HFFc6 (cell line): ENCODE measurements around the gene GRM5. TPM values are rescaled to one million over a fixed set of nuclear protein-coding genes. Genes with fewer than 3 reads are reported as not detected.

Source experiments
- DNase-seq: peaks from one replicate; pipeline ENCODE4 v3.0.0-alpha.2; 2018
- H3K27ac Mint-ChIP-seq: 2 replicates; pipeline ENCODE4 v1.8.0; 2020; ENCODE audit warnings: mild to moderate bottlenecking, mixed read lengths
- H3K27me3 Mint-ChIP-seq: 2 replicates; pipeline ENCODE4 v1.8.0; 2021; ENCODE audit warnings: mild to moderate bottlenecking, moderate library complexity, mixed read lengths; ENCODE audit not compliant: insufficient read depth
- H3K36me3 Mint-ChIP-seq: 2 replicates; pipeline ENCODE4 v1.8.0; 2021; ENCODE audit warnings: low read depth, mixed read lengths
- H3K4me1 Mint-ChIP-seq: 2 replicates; pipeline ENCODE4 v1.8.0; 2020; ENCODE audit warnings: low read depth, mixed read lengths
- H3K4me3 Mint-ChIP-seq: 2 replicates; pipeline ENCODE4 v1.8.0; 2020; ENCODE audit warnings: mild to moderate bottlenecking, moderate library complexity, mixed read lengths
- H3K9me3 Mint-ChIP-seq: 2 replicates; pipeline ENCODE4 v1.8.0; 2020; ENCODE audit warnings: mild to moderate bottlenecking, mixed read lengths
- CTCF ChIP-seq: fragments of 200-600 bp; sonication (generic); IDR thresholded peaks from 2 replicates; pipeline ENCODE4 v1.5.0; 2021; ENCODE audit warnings: antibody characterized with exemption, mild to moderate bottlenecking
- total RNA-seq, 6 experiments: library from RNA; stranded (reverse); fragmentation: NEBNext Ultra II Directional; extraction: Animal tissue kit (Norgen Biotek cat#: 25700); gene quantifications; 2 replicates in 1 of 6; 3 replicates in 5 of 6; pipeline ENCODE4 v1.2.3, GENCODE V29; 2021

The GRM5 gene
- total RNA-seq, 6 experiments from 2014 or later, result 0.12 TPM; not detected in 5

- no peaks in the 10 kb centered on the region for H3K4me1 Mint-ChIP-seq
- H3K4me3 Mint-ChIP-seq, result no peak overlapping the region
- no peaks in the 10 kb centered on the region; the same call in 1 of the 2 replicates for H3K27me3 Mint-ChIP-seq
- DNase-seq, result no peak
- peaks cover 16% of the 10 kb centered on the region for H3K9me3 Mint-ChIP-seq
- no peak for TF ChIP-seq CTCF
- H3K27ac Mint-ChIP-seq, result no peak overlapping the region
- no peaks in the 10 kb centered on the region for H3K36me3 Mint-ChIP-seq
These were observed 234.4 kb downstream of the GRM5 start for GRCh38 chr11:88831303-88831890.

GRCh38 chr11:88827018-88827676 lies 238.6 kb downstream of the GRM5 start:
- Mint-ChIP-seq H3K27me3 (no peaks in the 10 kb centered on the region; the same call in 1 of the 2 replicates), H3K4me3 (no peak overlapping the region), H3K36me3 (no peaks in the 10 kb centered on the region), H3K4me1 (no peaks in the 10 kb centered on the region), H3K27ac (no peak overlapping the region), H3K9me3 (peaks cover 21% of the 10 kb centered on the region)
- DNase-seq, result no peak
- no peak for TF ChIP-seq CTCF

GRCh38 chr11:88819616-88820015 lies 246.2 kb downstream of the GRM5 start:
- no peaks in the 10 kb centered on the region for H3K27me3 Mint-ChIP-seq
- no peaks in the 10 kb centered on the region for H3K4me1 Mint-ChIP-seq
- H3K36me3 Mint-ChIP-seq, result no peaks in the 10 kb centered on the region
- no peak overlapping the region for H3K4me3 Mint-ChIP-seq
- no peak for DNase-seq
- TF ChIP-seq CTCF, result no peak
- no peak overlapping the region for H3K27ac Mint-ChIP-seq
- peaks cover 10% of the 10 kb centered on the region; the same call in 1 of the 2 replicates for H3K9me3 Mint-ChIP-seq

- H3K4me3 Mint-ChIP-seq, result no peak overlapping the region
- no peaks in the 10 kb centered on the region for H3K27me3 Mint-ChIP-seq
- no peaks in the 10 kb centered on the region for H3K36me3 Mint-ChIP-seq
- no peak for DNase-seq
- H3K9me3 Mint-ChIP-seq, result peaks cover 10% of the 10 kb centered on the region; the same call in 1 of the 2 replicates
- no peak overlapping the region for H3K27ac Mint-ChIP-seq
- TF ChIP-seq CTCF, result no peak
- H3K4me1 Mint-ChIP-seq, result no peaks in the 10 kb centered on the region
These were observed 246.8 kb downstream of the GRM5 start for GRCh38 chr11:88818978-88819377.

GRCh38 chr11:88815505-88815904 lies 250.3 kb downstream of the GRM5 start:
- no peak for DNase-seq
- TF ChIP-seq CTCF, result no peak
- H3K9me3 Mint-ChIP-seq, result peaks cover 5% of the 10 kb centered on the region; the same call in 1 of the 2 replicates
- no peaks in the 10 kb centered on the region for H3K4me1 Mint-ChIP-seq
- no peaks in the 10 kb centered on the region for H3K27me3 Mint-ChIP-seq
- H3K4me3 Mint-ChIP-seq, result no peak overlapping the region
- no peak overlapping the region for H3K27ac Mint-ChIP-seq
- H3K36me3 Mint-ChIP-seq, result no peaks in the 10 kb centered on the region
